Lower leg skin (tissue), 4 donors: ENCODE data around the gene HOXC13. TPM values are rescaled to one million over a fixed set of nuclear protein-coding genes. Genes with fewer than 3 reads are reported as not detected.

Experiments used
- DNase-seq, 2 donors: peaks; one replicate each; pipeline ENCODE4 v3.0.0-alpha.2; 2019; ENCODE audit warnings: low spot score in 2 of 2
- H3K4me3 ChIP-seq: fragments of 200-600 bp; sonication (generic); 2 replicates; pipeline ENCODE4 v1.5.1; 2017; ENCODE audit warnings: mild to moderate bottlenecking, low read depth; ENCODE audit not compliant: poor library complexity, severe bottlenecking
- POLR2A ChIP-seq, 2 donors: fragments of 450-650 bp; IDR thresholded peaks; one replicate each; pipeline ENCODE4 v1.6.1; 2016 to 2017; ENCODE audit warnings: antibody characterized with exemption in 2 of 2, mild to moderate bottlenecking in 1 of 2, moderate library complexity in 1 of 2
- WGBS, 2 donors: methylation state at CpG; one replicate each; pipeline ENCODE4 v1.1.5; 2018; 5-methylcytosine and 5-hydroxymethylcytosine counted together
- intact Hi-C: fragments of 100-400 bp; cut with DNase I; formaldehyde crosslinking; loops from one replicate; pipeline ENCODE4 v1.15.0; 2023; ENCODE audit warnings: low total_unique reads
- total RNA-seq, 4 donors: library from RNA; depleted of rRNA; stranded (reverse); fragments of >200 nt; gene quantifications; one replicate each; pipeline ENCODE4 v1.1.0, GENCODE V29; 2016
- TF ChIP-seq, protein P1 (sequence below), 3 donors: fragments of 450-650 bp; IDR thresholded peaks; one replicate each; pipeline ENCODE4 v1.5.1; 2016; ENCODE audit warnings: antibody characterized with exemption in 3 of 3, mild to moderate bottlenecking in 3 of 3, moderate library complexity in 2 of 3

Gene HOXC13
- total RNA-seq, 4 donors from 2014 or later = 9.8 to 14.9 (median 11.2) TPM

DNA sequence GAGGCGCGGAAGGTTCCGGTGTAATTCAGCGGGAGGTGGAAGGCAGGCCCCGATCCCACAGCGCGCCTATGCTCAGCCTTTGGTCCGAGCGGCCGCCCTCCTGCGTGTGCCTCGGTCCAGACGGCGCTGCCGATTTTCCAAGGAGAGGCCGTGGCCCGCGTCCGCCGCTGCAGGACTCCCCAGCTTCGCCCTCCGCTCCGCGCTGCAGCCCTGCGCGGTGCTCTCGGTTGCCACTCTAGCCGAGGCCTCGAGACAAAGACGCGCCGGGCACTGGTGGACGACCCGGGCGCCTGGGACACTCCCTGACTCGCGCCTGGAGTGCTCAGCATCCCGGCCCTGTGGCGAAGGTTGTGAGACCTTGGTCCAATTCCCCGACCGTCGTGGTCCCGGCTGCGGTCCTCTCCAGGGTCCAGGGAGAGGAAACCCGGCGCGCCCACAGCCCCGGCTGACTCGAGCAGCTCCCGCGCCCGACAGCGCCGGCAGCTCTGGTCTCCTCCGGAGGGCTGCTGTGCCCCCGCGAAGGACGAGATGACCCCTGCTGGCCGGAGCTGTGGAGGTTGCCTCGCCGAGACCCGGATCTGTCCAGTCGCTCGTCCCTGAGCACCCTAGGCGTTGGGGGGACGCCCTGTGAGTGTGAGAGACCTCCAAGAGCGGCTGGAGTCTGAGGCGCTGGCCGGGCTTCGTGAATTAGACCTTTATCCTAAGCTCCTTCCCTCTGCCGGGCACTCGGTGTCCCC, 22.6 kb downstream of the HOXC13 start:
- 62 to 70% methylated on average over 45 to 56 of the region's 72 CpGs for WGBS, 2 donors
- intact Hi-C loops = no loop called here
- TF ChIP-seq, protein P1, sequence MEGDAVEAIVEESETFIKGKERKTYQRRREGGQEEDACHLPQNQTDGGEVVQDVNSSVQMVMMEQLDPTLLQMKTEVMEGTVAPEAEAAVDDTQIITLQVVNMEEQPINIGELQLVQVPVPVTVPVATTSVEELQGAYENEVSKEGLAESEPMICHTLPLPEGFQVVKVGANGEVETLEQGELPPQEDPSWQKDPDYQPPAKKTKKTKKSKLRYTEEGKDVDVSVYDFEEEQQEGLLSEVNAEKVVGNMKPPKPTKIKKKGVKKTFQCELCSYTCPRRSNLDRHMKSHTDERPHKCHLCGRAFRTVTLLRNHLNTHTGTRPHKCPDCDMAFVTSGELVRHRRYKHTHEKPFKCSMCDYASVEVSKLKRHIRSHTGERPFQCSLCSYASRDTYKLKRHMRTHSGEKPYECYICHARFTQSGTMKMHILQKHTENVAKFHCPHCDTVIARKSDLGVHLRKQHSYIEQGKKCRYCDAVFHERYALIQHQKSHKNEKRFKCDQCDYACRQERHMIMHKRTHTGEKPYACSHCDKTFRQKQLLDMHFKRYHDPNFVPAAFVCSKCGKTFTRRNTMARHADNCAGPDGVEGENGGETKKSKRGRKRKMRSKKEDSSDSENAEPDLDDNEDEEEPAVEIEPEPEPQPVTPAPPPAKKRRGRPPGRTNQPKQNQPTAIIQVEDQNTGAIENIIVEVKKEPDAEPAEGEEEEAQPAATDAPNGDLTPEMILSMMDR (IDR thresholded peaks at IDR 0.05) = no peak
- TF ChIP-seq POLR2A (IDR thresholded peaks at IDR 0.05) = no peak
- H3K4me3 ChIP-seq = no peak overlapping the region
- DNase-seq = no peak

DNA sequence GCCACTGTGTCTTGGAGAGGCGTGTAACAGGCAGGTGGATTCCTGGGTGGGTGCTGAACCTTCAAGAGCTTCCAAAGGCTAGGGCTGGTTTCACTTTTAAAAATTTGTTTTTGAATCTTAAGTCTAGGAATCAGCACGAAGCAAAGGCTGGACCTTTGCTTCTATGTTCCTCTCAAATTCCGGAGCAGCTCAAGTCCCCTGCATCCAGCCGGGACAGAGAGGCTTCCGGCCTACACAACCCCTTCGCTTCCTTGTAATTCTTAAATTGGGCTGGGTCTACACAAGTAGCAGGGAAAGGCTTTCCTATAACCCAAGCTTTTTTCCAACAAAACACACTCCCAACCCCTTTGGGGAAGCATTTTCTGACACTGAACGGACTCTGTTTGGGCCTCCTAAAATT, 24.4 kb downstream of the HOXC13 start:
- DNase-seq = no peak

DNA sequence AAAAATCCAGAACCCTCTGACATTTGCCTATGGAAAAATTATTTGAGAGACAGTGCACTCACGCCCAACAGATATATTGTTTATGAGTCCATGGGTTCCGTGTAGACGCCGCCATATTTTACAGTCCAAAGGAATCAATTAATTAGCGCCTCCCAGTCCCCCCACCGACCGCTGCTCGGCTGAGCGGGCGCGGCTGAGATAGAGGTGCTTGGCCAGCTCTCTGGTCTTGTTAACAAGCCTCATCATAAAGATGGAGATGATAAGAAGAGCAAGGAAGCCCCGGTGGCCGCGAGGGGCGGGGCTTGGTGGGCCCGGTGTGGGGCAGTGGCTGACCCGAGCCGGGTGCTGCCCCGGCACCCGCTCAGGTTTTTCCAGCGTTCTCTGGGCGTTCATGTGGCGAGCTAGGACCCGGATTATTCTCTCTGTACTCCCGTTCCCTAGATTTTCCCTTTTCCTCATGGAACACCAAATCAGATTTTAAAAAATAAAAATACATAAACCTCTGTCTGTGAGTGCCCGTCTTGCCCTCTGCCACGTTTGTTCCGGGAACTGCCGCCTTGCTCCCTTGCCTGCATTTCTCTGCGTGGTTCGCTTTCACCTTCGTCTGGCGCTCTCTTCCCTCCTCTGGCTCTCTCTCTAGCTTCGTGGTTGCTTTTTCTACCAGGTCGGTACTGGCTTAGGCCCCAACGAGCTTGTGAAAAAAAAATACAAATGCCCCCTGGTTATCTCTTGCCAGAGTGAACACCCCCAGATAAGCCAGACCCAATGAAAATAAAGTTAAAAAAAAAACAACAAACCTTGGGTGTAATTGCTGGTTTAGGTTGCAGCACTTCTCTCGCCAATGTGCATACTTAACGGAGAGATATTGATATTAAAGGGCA, 25.0 kb downstream of the HOXC13 start:
- 70 to 71% methylated on average over 38 of the region's 38 CpGs for WGBS, 2 donors
- DNase-seq = no peak
- TF ChIP-seq, protein P1 (IDR thresholded peaks at IDR 0.05) = no peak
- no peak for TF ChIP-seq POLR2A (IDR thresholded peaks at IDR 0.05)
- intact Hi-C loops = no loop called here
- H3K4me3 ChIP-seq = no peak overlapping the region

More for the DNA sequence above, 24.4 kb downstream of the HOXC13 start:
- no peak overlapping the region for H3K4me3 ChIP-seq
- TF ChIP-seq POLR2A (IDR thresholded peaks at IDR 0.05) = no peak
- TF ChIP-seq, protein P1 (IDR thresholded peaks at IDR 0.05) = no peak
- intact Hi-C loops = no loop called here
- 73 to 74% methylated on average over 7 of the region's 7 CpGs for WGBS, 2 donors

DNA sequence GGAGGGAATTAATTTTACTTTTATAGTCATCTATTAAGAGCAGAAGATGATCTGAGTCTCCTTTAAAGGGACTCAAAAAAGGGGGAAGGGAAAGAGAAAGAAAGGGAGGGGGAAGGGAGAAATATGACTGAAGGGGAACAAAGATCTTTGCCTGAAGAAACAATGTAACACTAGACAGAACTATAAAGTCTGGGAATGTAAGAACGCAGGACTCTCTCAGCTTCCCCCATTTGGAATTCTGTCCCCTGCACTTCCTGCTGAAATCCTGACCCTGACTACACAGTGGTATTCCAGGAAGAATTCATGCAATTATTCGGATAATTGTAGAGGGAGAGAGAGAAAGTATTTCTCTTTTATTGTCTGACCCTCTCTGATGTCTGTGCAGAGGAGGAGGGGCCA, 25.7 kb downstream of the HOXC13 start:
- no peak for DNase-seq
- no peak overlapping the region for H3K4me3 ChIP-seq
- TF ChIP-seq, protein P1 (IDR thresholded peaks at IDR 0.05) = no peak
- no peak for TF ChIP-seq POLR2A (IDR thresholded peaks at IDR 0.05)
- 60 to 63% methylated on average over 2 of the region's 2 CpGs for WGBS, 2 donors
- intact Hi-C loops = no loop called here

DNA sequence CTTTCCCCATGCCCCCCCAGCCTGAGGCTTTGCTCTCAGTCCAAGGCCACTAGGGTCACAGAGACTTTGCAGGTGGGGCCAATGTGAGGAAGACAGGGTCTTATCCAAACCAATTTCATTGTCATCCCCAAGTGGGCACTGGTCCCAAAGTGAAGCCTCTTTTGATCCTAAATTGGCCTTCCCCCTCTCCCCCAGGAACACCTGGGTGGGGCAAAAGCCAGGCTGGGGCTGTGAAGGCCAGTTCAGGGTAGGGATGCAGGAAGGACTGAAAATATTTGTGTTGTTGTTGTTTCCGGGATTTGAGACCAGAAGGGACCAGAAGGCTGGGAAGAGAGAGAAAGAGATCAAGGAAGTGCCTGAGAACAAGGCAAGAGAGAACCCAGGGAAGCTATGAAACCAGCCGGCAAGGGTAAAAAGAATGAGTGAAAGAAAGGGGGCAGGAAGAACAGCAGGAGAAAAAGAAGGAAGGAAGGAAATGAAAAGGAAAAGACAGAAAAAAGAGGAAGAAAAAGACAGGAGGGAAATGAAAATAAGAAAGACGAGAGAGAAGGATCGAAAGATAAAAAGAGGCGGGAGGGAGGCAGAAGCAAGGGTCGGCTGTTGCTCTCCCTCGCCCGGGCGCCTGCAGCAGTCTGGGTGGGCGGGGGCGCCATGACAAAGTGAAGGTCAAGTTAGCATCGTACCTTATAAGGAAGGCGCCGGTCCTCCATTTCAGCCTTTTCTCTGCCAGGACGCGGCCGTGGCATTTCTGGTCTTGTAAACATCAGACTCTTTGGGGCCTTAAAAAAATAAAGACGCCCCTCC, 26.9 kb downstream of the HOXC13 start:
- TF ChIP-seq, protein P1 (IDR thresholded peaks at IDR 0.05) = no peak
- TF ChIP-seq POLR2A (IDR thresholded peaks at IDR 0.05) = no peak
- DNase-seq = peak in 1 of 2 donors; percentile 71
- WGBS, 2 donors = 41 to 60% methylated on average over 18 of the region's 18 CpGs
- intact Hi-C loops = no loop called here
- H3K4me3 ChIP-seq = no peak overlapping the region
